Keratinocyte (primary cell): ENCODE data around the gene LRIG3. TPM values are rescaled to one million over a fixed set of nuclear protein-coding genes. Genes with fewer than 3 reads are reported as not detected.

ENCODE experiments used
- DNase-seq: peaks from one replicate; pipeline ENCODE4 v3.0.0-alpha.2; 2011; ENCODE audit warnings: low read depth, missing footprints, low spot score
- FAIRE-seq: peaks from 2 replicates; lab custom pipeline; 2011; peaks lifted over from hg19 to GRCh38; lab: Jason Lieb, UNC
- H2AFZ ChIP-seq: 2 replicates; pipeline ENCODE4 v1.6.0; 2012; ENCODE audit warnings: low read length, control low read depth, inconsistent platforms; ENCODE audit not compliant: control insufficient read depth
- H3K27ac ChIP-seq: 2 replicates; pipeline ENCODE4 v1.5.1; 2011; ENCODE audit warnings: low read length; ENCODE audit not compliant: control insufficient read depth, insufficient read depth
- H3K27me3 ChIP-seq: 3 replicates; pipeline ENCODE4 v1.6.0; 2011; ENCODE audit warnings: low read length; ENCODE audit not compliant: control insufficient read depth, insufficient read depth; ENCODE audit errors: extremely low read depth
- H3K36me3 ChIP-seq, 2 experiments: 2 replicates in 1 of 2; 3 replicates in 1 of 2; pipeline ENCODE4 v1.5.1; 2011; ENCODE audit warnings: low read length in 2 of 2, mild to moderate bottlenecking in 1 of 2; ENCODE audit not compliant: control insufficient read depth in 2 of 2, insufficient read depth in 2 of 2; ENCODE audit errors: extremely low read depth in 1 of 2
- H3K4me1 ChIP-seq: 3 replicates; pipeline ENCODE4 v1.5.1; 2011; ENCODE audit warnings: low read length; ENCODE audit not compliant: control insufficient read depth, insufficient read depth; ENCODE audit errors: extremely low read depth
- H3K4me2 ChIP-seq: 3 replicates; pipeline ENCODE4 v1.6.0; 2011; ENCODE audit warnings: low read depth, low read length; ENCODE audit not compliant: control insufficient read depth, insufficient read depth; ENCODE audit errors: extremely low read depth
- H3K4me3 ChIP-seq, 3 experiments: fragments of 200-600 bp in 1 of 3; sonication (generic) in 1 of 3; 2 replicates in 2 of 3; 3 replicates in 1 of 3; pipeline ENCODE4 v1.5.1; 2011 to 2016; ENCODE audit warnings: low read length in 3 of 3, mild to moderate bottlenecking in 3 of 3, control low read depth in 2 of 3, inconsistent platforms in 1 of 3, low read depth in 1 of 3, mixed read lengths in 1 of 3, mixed run types in 1 of 3, moderate library complexity in 1 of 3; ENCODE audit not compliant: control insufficient read depth in 2 of 3, insufficient read depth in 2 of 3; ENCODE audit errors: extremely low read depth in 1 of 3
- H3K79me2 ChIP-seq: 2 replicates; pipeline ENCODE4 v1.6.0; 2012; ENCODE audit warnings: low read length; ENCODE audit not compliant: control insufficient read depth, insufficient read depth
- H3K9ac ChIP-seq: 3 replicates; pipeline ENCODE4 v1.6.0; 2011; ENCODE audit warnings: low read length; ENCODE audit not compliant: control insufficient read depth, insufficient read depth; ENCODE audit errors: extremely low read depth
- H3K9me1 ChIP-seq: 3 replicates; pipeline ENCODE4 v1.6.0; 2011; ENCODE audit warnings: low read length; ENCODE audit not compliant: control insufficient read depth, insufficient read depth; ENCODE audit errors: extremely low read depth
- H3K9me3 ChIP-seq: 2 replicates; pipeline ENCODE4 v1.5.1; 2012; ENCODE audit warnings: low read depth, low read length; ENCODE audit not compliant: control insufficient read depth
- H4K20me1 ChIP-seq: 3 replicates; pipeline ENCODE4 v1.6.0; 2011; ENCODE audit warnings: low read length; ENCODE audit not compliant: control insufficient read depth, insufficient read depth; ENCODE audit errors: extremely low read depth
- CTCF ChIP-seq, 3 experiments: IDR thresholded peaks in 1 of 3; conservative IDR thresholded peaks in 1 of 3; optimal IDR thresholded peaks in 1 of 3; 2 replicates in 2 of 3; 3 replicates in 1 of 3; pipeline versions ENCODE3 to v1.5.1; 2011; ENCODE audit warnings: low read length in 3 of 3, mild to moderate bottlenecking in 3 of 3, moderate library complexity in 2 of 3, control low read depth in 1 of 3, inconsistent platforms in 1 of 3; ENCODE audit not compliant: insufficient read depth in 2 of 3; ENCODE audit errors: extremely low read depth in 1 of 3
- EZH2 ChIP-seq: IDR thresholded peaks from one replicate; pipeline ENCODE4 v1.6.1; 2012; ENCODE audit warnings: inconsistent platforms, mild to moderate bottlenecking, low read length, moderate library complexity
- dilution Hi-C: fragments of 300-500 bp; cut with MboI; formaldehyde crosslinking; loops from one replicate; pipeline ENCODE4 v1.7.0; 2020; ENCODE audit warnings: low sequenced_read_pairs; ENCODE audit not compliant: extremely low pct_ligation_motif_present
- polyA plus RNA-seq, 5 experiments: library from polyadenylated mRNA; depleted of rRNA in 3 of 5; stranded (reverse) in 3 of 5; stranded (forward) in 1 of 5; unstranded in 1 of 5; fragments of >200 nt; gene quantifications; 1 replicate in 1 of 5; 2 replicates in 3 of 5; 3 replicates in 1 of 5; pipeline versions ENCODE4 v1.2.1 to v1.2.3, GENCODE V29; 2011 to 2012; ENCODE audit warnings: missing spikeins in 2 of 5, low read depth in 1 of 5, low replicate concordance in 1 of 5

LRIG3 gene
- polyA plus RNA-seq, 1 donor (not counting 4 experiments of a cell fraction or from before 2014, with no cell fraction given): 30.9 TPM

- H3K9me1 ChIP-seq: no peaks in the 10 kb centered on the region
- H3K4me3 ChIP-seq: peak overlapping the region; percentile 64 to 91 (median 75)
- dilution Hi-C loops: no loop called here
- no peaks in the 10 kb centered on the region for H4K20me1 ChIP-seq
- H3K27me3 ChIP-seq: no peaks in the 10 kb centered on the region
- TF ChIP-seq EZH2 (no peak), CTCF (optimal IDR thresholded peaks at IDR 0.05 in 1 of 3, IDR thresholded peaks at IDR 0.05 in 1 of 3, conservative IDR thresholded peaks at IDR 0.05 in 1 of 3; ENCODE audit: extremely low read depth in 1 of 3, insufficient read depth in 2 of 3, low read length in 3 of 3) (no peak)
- no peak overlapping the region for H2AFZ ChIP-seq
- peak overlapping the region; percentile 88 for H3K27ac ChIP-seq
- H3K9me3 ChIP-seq: no peaks in the 10 kb centered on the region
- DNase-seq: no peak
- peak overlapping the region; percentile 88 for H3K9ac ChIP-seq
- H3K4me1 ChIP-seq: peaks cover 21% of the 10 kb centered on the region
- peak overlapping the region; percentile 100 for H3K4me2 ChIP-seq
- H3K79me2 ChIP-seq: peaks cover 80% of the 10 kb centered on the region
- peaks cover 3 to 9% of the 10 kb centered on the region in 2 experiments for H3K36me3 ChIP-seq
- FAIRE-seq: no peak
Measured at GRCh38 chr12:58916921-58917511, 3.3 kb downstream of the LRIG3 start.

GRCh38 chr12:58916161-58916621 is 4.1 kb downstream of the LRIG3 start:
- H3K4me1 ChIP-seq: peaks cover 19% of the 10 kb centered on the region

More at GRCh38 chr12:58916161-58916621, 4.1 kb downstream of the LRIG3 start:
- H3K27ac ChIP-seq: peak overlapping the region; percentile 88
- no peaks in the 10 kb centered on the region for H4K20me1 ChIP-seq
- H3K9me1 ChIP-seq: no peaks in the 10 kb centered on the region
- H3K9ac ChIP-seq: peak overlapping the region; percentile 88
- H2AFZ ChIP-seq: no peak overlapping the region
- dilution Hi-C loops: no loop called here
- peaks cover 84% of the 10 kb centered on the region for H3K79me2 ChIP-seq
- TF ChIP-seq EZH2 (no peak), CTCF (optimal IDR thresholded peaks at IDR 0.05 in 1 of 3, IDR thresholded peaks at IDR 0.05 in 1 of 3, conservative IDR thresholded peaks at IDR 0.05 in 1 of 3; ENCODE audit: extremely low read depth in 1 of 3, insufficient read depth in 2 of 3, low read length in 3 of 3) (no peak)
- no peak for FAIRE-seq
- peaks cover 3 to 9% of the 10 kb centered on the region in 2 experiments for H3K36me3 ChIP-seq
- no peak for DNase-seq
- H3K27me3 ChIP-seq: no peaks in the 10 kb centered on the region
- H3K9me3 ChIP-seq: no peaks in the 10 kb centered on the region
- peak overlapping the region; percentile 64 to 91 (median 75) for H3K4me3 ChIP-seq
- H3K4me2 ChIP-seq: peak overlapping the region; percentile 100
